GM23338 (cell line): Measurements from ENCODE around the gene AP3D1. TPM values are rescaled to one million over a fixed set of nuclear protein-coding genes. Genes with fewer than 3 reads are reported as not detected.

Source experiments
- ATAC-seq: fragments of 200-7000 bp; cut with Tn5 transposase; 3 replicates; pipeline ENCODE4 v1.9.1; 2020
- DNase-seq: peaks from one replicate; pipeline ENCODE4 v3.0.0-alpha.2; 2015; ENCODE audit warnings: low spot score
- H2AFZ ChIP-seq: fragments of 200-600 bp; sonication (generic); 2 replicates; pipeline ENCODE4 v1.8.0; 2016; ENCODE audit warnings: antibody characterized with exemption, mild to moderate bottlenecking, moderate library complexity
- H3F3A ChIP-seq: fragments of 200-600 bp; sonication (generic); replicated peaks from 2 replicates; pipeline ENCODE4 v1.8.0; 2017; ENCODE audit warnings: antibody characterized with exemption, mixed run types, low read depth
- H3K27ac ChIP-seq: fragments of 200-600 bp; sonication (generic); 2 replicates; pipeline ENCODE4 v1.6.1; 2016; ENCODE audit warnings: low read depth
- H3K27me3 ChIP-seq: fragments of 200-600 bp; sonication (generic); 2 replicates; pipeline ENCODE4 v1.8.0; 2016; ENCODE audit warnings: mild to moderate bottlenecking, mixed run types, moderate library complexity; ENCODE audit not compliant: insufficient read depth
- H3K36me3 ChIP-seq: fragments of 200-600 bp; sonication (generic); 2 replicates; pipeline ENCODE4 v1.8.0; 2016; ENCODE audit warnings: mild to moderate bottlenecking; ENCODE audit not compliant: insufficient read depth
- H3K4me1 ChIP-seq: fragments of 200-600 bp; sonication (generic); 2 replicates; pipeline ENCODE4 v1.8.0; 2016; ENCODE audit warnings: mild to moderate bottlenecking, moderate library complexity; ENCODE audit not compliant: insufficient read depth
- H3K4me2 ChIP-seq: fragments of 200-600 bp; sonication (generic); 2 replicates; pipeline ENCODE4 v1.7.1; 2017; ENCODE audit warnings: mixed run types
- H3K4me3 ChIP-seq: fragments of 200-600 bp; sonication (generic); 2 replicates; pipeline ENCODE4 v1.6.1; 2016; ENCODE audit warnings: mixed run types
- H3K79me2 ChIP-seq: fragments of 200-600 bp; sonication (generic); replicated peaks from 2 replicates; pipeline ENCODE4 v1.8.0; 2017; ENCODE audit warnings: mild to moderate bottlenecking; ENCODE audit not compliant: insufficient read depth
- H3K9me2 ChIP-seq: fragments of 200-600 bp; sonication (generic); 2 replicates; pipeline ENCODE4 v1.8.0; 2017; ENCODE audit not compliant: insufficient read depth
- H4K20me1 ChIP-seq: fragments of 200-600 bp; sonication (generic); replicated peaks from 2 replicates; pipeline ENCODE4 v1.8.0; 2017; ENCODE audit warnings: mild to moderate bottlenecking; ENCODE audit not compliant: insufficient read depth
- H3K27ac Mint-ChIP-seq: 2 replicates; pipeline ENCODE4 v1.8.0; 2020; ENCODE audit warnings: inconsistent platforms, mild to moderate bottlenecking, moderate library complexity, mixed read lengths
- H3K27me3 Mint-ChIP-seq: 3 replicates; pipeline ENCODE4 v1.8.0; 2022; ENCODE audit warnings: low read depth, mild to moderate bottlenecking, moderate library complexity, mixed read lengths, inconsistent platforms; ENCODE audit not compliant: insufficient read depth, poor library complexity
- H3K36me3 Mint-ChIP-seq: 3 replicates; pipeline ENCODE4 v1.8.0; 2021; ENCODE audit warnings: low read depth, mild to moderate bottlenecking, inconsistent platforms, moderate library complexity, mixed read lengths
- H3K4me1 Mint-ChIP-seq: 3 replicates; pipeline ENCODE4 v1.8.0; 2020; ENCODE audit warnings: mild to moderate bottlenecking, inconsistent platforms, mixed read lengths
- H3K4me3 Mint-ChIP-seq: 3 replicates; pipeline ENCODE4 v1.8.0; 2021; ENCODE audit warnings: moderate library complexity, mild to moderate bottlenecking, inconsistent platforms, mixed read lengths
- H3K9me3 Mint-ChIP-seq: 3 replicates; pipeline ENCODE4 v1.8.0; 2020; ENCODE audit warnings: moderate library complexity, mild to moderate bottlenecking, inconsistent platforms, mixed read lengths
- CREB1 ChIP-seq: fragments of 250-450 bp; sonication (Bioruptor Pico); IDR thresholded peaks from 2 replicates; pipeline ENCODE4 v1.5.0; 2020; ENCODE audit warnings: low read depth, mild to moderate bottlenecking, moderate library complexity
- EZH2 ChIP-seq: fragments of 200-600 bp; sonication (generic); IDR thresholded peaks from one replicate; pipeline ENCODE4 v1.8.0; 2017; ENCODE audit warnings: antibody characterized with exemption, mild to moderate bottlenecking, low read depth; ENCODE audit not compliant: unreplicated experiment
- EZH2phosphoT487 ChIP-seq: fragments of 200-600 bp; sonication (generic); IDR thresholded peaks from one replicate; pipeline ENCODE4 v1.8.1; 2018; ENCODE audit warnings: antibody characterized with exemption; ENCODE audit not compliant: unreplicated experiment
- JUNB ChIP-seq: IDR thresholded peaks from one replicate; pipeline ENCODE4 v1.6.1; 2016; ENCODE audit warnings: antibody characterized with exemption; ENCODE audit not compliant: unreplicated experiment
- NANOG ChIP-seq: IDR thresholded peaks from 2 replicates; pipeline ENCODE4 v1.6.1; 2016; ENCODE audit warnings: antibody characterized with exemption, borderline replicate concordance
- POLR2AphosphoS5 ChIP-seq: IDR thresholded peaks from 2 replicates; pipeline ENCODE4 v1.6.1; 2016; ENCODE audit warnings: antibody characterized with exemption, low read depth
- STAT1 ChIP-seq: IDR thresholded peaks from one replicate; pipeline ENCODE4 v1.6.1; 2016; ENCODE audit warnings: antibody characterized with exemption; ENCODE audit not compliant: unreplicated experiment
- ZNF114 ChIP-seq: fragments of 250-450 bp; sonication (Bioruptor Pico); IDR thresholded peaks from 2 replicates; pipeline ENCODE4 v1.5.0; 2020; ENCODE audit warnings: mild to moderate bottlenecking, moderate library complexity
- ZNF331 ChIP-seq: fragments of 250-450 bp; sonication (Bioruptor Pico); IDR thresholded peaks from 2 replicates; pipeline ENCODE4 v1.5.0; 2020; ENCODE audit warnings: low read depth, mild to moderate bottlenecking, moderate library complexity
- polyA plus RNA-seq: library from polyadenylated mRNA; unstranded; fragments of >200 nt; fragmentation: Nextera tagmentation; extraction: Ambion mirVana; gene quantifications from 2 replicates; pipeline ENCODE4 v1.2.1, GENCODE V29; 2016
- total RNA-seq: library from RNA; depleted of rRNA; stranded (reverse); fragments of >200 nt; shearing (Covaris generic); gene quantifications from 2 replicates; pipeline ENCODE4 v1.2.3, GENCODE V29; 2014
- TF ChIP-seq, protein P1 (sequence below): fragments of 250-450 bp; sonication (Bioruptor Pico); IDR thresholded peaks from 2 replicates; pipeline ENCODE4 v1.5.0; 2020; ENCODE audit warnings: mild to moderate bottlenecking, moderate library complexity
- TF ChIP-seq, protein P2 (sequence below): IDR thresholded peaks from 2 replicates; pipeline ENCODE4 v1.6.1; 2016; ENCODE audit warnings: antibody characterized with exemption
- TF ChIP-seq, protein P3 (sequence below): IDR thresholded peaks from one replicate; pipeline ENCODE4 v1.6.1; 2018; ENCODE audit warnings: antibody characterized with exemption; ENCODE audit not compliant: unreplicated experiment
- TF ChIP-seq, protein P4 (sequence below), 2 experiments: fragments of 200-600 bp in 1 of 2; sonication (generic) in 1 of 2; conservative IDR thresholded peaks; 2 replicates each; pipeline versions ENCODE4 v1.5.1 to v1.6.1; 2016 to 2017; ENCODE audit warnings: antibody characterized with exemption in 2 of 2, low read depth in 2 of 2, mild to moderate bottlenecking in 2 of 2, moderate library complexity in 1 of 2

AP3D1 gene
- total and polyA plus RNA-seq, 2 experiments from 2014 or later = 101 to 236 TPM

DNA sequence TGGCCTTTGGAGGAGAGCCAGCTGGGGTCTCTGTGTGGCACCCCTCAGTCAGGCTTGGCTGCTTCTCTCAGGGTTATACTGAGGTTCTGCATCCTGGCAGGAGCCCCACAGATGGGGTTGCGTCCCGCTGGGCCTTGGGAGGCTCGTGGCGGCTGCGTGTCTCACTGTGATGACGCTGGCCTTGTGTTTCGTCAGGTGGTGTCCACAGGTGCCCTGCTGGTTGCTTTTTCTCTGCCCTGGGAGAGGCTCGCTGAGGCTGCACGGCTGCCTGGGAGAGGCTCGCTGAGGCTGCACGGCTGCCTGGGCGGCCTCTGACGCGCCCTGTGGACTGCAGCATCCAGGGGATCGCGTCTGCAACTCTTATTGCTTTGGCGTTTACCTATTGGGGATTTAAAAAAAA lies 27.7 kb upstream of the AP3D1 start:
- Mint-ChIP-seq H3K4me3 (no peak overlapping the region), H3K9me3 (no peaks in the 10 kb centered on the region), H3K36me3 (peaks cover 5% of the 10 kb centered on the region), H3K4me1 (no peaks in the 10 kb centered on the region), H3K27ac (peak overlapping the region; percentile 59; the same call in 1 of the 2 replicates), H3K27me3 (peaks cover 7% of the 10 kb centered on the region)
- no peak for DNase-seq
- ATAC-seq = no peak
- Histone ChIP-seq H2AFZ (no peak overlapping the region), H3K79me2 (peaks cover 86% of the 10 kb centered on the region), H3K4me2 (no peak overlapping the region), H3K4me1 (no peaks in the 10 kb centered on the region), H4K20me1 (peaks cover 21% of the 10 kb centered on the region), H3K9me2 (no peaks in the 10 kb centered on the region), H3K4me3 (no peak overlapping the region), H3K27ac (no peak overlapping the region), H3K27me3 (no peaks in the 10 kb centered on the region), H3K36me3 (no peaks in the 10 kb centered on the region), H3F3A (0 out of 2 replicates have a peak, but pooled peaks cover 2% of the 10 kb centered on the region)
- TF ChIP-seq JUNB (no peak), ZNF331 (CRISPR knock-in tag) (no peak), POLR2AphosphoS5 (no peak), ZNF114 (no peak), EZH2phosphoT487 (no peak), STAT1 (no peak), EZH2 (no peak), CREB1 (CRISPR knock-in tag) (no peak), NANOG (no peak)
- TF ChIP-seq, protein P1, sequence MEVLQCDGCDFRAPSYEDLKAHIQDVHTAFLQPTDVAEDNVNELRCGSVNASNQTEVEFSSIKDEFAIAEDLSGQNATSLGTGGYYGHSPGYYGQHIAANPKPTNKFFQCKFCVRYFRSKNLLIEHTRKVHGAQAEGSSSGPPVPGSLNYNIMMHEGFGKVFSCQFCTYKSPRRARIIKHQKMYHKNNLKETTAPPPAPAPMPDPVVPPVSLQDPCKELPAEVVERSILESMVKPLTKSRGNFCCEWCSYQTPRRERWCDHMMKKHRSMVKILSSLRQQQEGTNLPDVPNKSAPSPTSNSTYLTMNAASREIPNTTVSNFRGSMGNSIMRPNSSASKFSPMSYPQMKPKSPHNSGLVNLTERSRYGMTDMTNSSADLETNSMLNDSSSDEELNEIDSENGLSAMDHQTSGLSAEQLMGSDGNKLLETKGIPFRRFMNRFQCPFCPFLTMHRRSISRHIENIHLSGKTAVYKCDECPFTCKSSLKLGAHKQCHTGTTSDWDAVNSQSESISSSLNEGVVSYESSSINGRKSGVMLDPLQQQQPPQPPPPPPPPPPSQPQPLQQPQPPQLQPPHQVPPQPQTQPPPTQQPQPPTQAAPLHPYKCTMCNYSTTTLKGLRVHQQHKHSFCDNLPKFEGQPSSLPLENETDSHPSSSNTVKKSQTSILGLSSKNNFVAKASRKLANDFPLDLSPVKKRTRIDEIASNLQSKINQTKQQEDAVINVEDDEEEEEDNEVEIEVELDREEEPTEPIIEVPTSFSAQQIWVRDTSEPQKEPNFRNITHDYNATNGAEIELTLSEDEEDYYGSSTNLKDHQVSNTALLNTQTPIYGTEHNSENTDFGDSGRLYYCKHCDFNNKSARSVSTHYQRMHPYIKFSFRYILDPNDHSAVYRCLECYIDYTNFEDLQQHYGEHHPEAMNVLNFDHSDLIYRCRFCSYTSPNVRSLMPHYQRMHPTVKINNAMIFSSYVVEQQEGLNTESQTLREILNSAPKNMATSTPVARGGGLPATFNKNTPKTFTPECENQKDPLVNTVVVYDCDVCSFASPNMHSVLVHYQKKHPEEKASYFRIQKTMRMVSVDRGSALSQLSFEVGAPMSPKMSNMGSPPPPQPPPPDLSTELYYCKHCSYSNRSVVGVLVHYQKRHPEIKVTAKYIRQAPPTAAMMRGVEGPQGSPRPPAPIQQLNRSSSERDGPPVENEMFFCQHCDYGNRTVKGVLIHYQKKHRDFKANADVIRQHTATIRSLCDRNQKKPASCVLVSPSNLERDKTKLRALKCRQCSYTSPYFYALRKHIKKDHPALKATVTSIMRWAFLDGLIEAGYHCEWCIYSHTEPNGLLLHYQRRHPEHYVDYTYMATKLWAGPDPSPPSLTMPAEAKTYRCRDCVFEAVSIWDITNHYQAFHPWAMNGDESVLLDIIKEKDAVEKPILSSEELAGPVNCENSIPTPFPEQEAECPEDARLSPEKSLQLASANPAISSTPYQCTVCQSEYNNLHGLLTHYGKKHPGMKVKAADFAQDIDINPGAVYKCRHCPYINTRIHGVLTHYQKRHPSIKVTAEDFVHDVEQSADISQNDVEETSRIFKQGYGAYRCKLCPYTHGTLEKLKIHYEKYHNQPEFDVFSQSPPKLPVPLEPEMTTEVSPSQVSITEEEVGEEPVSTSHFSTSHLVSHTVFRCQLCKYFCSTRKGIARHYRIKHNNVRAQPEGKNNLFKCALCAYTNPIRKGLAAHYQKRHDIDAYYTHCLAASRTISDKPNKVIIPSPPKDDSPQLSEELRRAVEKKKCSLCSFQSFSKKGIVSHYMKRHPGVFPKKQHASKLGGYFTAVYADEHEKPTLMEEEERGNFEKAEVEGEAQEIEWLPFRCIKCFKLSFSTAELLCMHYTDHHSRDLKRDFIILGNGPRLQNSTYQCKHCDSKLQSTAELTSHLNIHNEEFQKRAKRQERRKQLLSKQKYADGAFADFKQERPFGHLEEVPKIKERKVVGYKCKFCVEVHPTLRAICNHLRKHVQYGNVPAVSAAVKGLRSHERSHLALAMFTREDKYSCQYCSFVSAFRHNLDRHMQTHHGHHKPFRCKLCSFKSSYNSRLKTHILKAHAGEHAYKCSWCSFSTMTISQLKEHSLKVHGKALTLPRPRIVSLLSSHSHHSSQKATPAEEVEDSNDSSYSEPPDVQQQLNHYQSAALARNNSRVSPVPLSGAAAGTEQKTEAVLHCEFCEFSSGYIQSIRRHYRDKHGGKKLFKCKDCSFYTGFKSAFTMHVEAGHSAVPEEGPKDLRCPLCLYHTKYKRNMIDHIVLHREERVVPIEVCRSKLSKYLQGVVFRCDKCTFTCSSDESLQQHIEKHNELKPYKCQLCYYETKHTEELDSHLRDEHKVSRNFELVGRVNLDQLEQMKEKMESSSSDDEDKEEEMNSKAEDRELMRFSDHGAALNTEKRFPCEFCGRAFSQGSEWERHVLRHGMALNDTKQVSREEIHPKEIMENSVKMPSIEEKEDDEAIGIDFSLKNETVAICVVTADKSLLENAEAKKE = no peak
- TF ChIP-seq, protein P2, sequence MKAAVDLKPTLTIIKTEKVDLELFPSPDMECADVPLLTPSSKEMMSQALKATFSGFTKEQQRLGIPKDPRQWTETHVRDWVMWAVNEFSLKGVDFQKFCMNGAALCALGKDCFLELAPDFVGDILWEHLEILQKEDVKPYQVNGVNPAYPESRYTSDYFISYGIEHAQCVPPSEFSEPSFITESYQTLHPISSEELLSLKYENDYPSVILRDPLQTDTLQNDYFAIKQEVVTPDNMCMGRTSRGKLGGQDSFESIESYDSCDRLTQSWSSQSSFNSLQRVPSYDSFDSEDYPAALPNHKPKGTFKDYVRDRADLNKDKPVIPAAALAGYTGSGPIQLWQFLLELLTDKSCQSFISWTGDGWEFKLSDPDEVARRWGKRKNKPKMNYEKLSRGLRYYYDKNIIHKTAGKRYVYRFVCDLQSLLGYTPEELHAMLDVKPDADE = no peak
- TF ChIP-seq, protein P3, sequence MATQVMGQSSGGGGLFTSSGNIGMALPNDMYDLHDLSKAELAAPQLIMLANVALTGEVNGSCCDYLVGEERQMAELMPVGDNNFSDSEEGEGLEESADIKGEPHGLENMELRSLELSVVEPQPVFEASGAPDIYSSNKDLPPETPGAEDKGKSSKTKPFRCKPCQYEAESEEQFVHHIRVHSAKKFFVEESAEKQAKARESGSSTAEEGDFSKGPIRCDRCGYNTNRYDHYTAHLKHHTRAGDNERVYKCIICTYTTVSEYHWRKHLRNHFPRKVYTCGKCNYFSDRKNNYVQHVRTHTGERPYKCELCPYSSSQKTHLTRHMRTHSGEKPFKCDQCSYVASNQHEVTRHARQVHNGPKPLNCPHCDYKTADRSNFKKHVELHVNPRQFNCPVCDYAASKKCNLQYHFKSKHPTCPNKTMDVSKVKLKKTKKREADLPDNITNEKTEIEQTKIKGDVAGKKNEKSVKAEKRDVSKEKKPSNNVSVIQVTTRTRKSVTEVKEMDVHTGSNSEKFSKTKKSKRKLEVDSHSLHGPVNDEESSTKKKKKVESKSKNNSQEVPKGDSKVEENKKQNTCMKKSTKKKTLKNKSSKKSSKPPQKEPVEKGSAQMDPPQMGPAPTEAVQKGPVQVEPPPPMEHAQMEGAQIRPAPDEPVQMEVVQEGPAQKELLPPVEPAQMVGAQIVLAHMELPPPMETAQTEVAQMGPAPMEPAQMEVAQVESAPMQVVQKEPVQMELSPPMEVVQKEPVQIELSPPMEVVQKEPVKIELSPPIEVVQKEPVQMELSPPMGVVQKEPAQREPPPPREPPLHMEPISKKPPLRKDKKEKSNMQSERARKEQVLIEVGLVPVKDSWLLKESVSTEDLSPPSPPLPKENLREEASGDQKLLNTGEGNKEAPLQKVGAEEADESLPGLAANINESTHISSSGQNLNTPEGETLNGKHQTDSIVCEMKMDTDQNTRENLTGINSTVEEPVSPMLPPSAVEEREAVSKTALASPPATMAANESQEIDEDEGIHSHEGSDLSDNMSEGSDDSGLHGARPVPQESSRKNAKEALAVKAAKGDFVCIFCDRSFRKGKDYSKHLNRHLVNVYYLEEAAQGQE = no peak
- TF ChIP-seq, protein P4, sequence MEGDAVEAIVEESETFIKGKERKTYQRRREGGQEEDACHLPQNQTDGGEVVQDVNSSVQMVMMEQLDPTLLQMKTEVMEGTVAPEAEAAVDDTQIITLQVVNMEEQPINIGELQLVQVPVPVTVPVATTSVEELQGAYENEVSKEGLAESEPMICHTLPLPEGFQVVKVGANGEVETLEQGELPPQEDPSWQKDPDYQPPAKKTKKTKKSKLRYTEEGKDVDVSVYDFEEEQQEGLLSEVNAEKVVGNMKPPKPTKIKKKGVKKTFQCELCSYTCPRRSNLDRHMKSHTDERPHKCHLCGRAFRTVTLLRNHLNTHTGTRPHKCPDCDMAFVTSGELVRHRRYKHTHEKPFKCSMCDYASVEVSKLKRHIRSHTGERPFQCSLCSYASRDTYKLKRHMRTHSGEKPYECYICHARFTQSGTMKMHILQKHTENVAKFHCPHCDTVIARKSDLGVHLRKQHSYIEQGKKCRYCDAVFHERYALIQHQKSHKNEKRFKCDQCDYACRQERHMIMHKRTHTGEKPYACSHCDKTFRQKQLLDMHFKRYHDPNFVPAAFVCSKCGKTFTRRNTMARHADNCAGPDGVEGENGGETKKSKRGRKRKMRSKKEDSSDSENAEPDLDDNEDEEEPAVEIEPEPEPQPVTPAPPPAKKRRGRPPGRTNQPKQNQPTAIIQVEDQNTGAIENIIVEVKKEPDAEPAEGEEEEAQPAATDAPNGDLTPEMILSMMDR (conservative IDR thresholded peaks at IDR 0.05; ENCODE audit: low read depth in 2 of 2) = no peak
